ENCODE results near the gene AFAP1L2.
"Not testable (repeated sequence)": the region's sequence is repeated elsewhere in the genome, so short reads cannot be mapped to it uniquely, and the experiment has no call there.

Gene AFAP1L2

GRCh38 chr10:114359041-114359952, 45.0 kb downstream of the AFAP1L2 start:
- no peak for DNase-seq

- no peak for DNase-seq
Observed at GRCh38 chr10:114357515-114357996, 46.7 kb downstream of the AFAP1L2 start.

GRCh38 chr10:114356751-114357514, 47.4 kb downstream of the AFAP1L2 start:
- no peak for DNase-seq

- DNase-seq: no peak
Observed at GRCh38 chr10:114356126-114356525, 48.2 kb downstream of the AFAP1L2 start.

GRCh38 chr10:114353383-114353782, 50.9 kb downstream of the AFAP1L2 start:
- no peak for DNase-seq

GRCh38 chr10:114352653-114353298, 51.5 kb downstream of the AFAP1L2 start:
- no peak for DNase-seq

GRCh38 chr10:114350751-114351150, 53.6 kb downstream of the AFAP1L2 start:
- no peak for DNase-seq

- no peak for DNase-seq
Observed at GRCh38 chr10:114349522-114350215, 54.6 kb downstream of the AFAP1L2 start.

GRCh38 chr10:114349071-114349470, 55.2 kb downstream of the AFAP1L2 start:
- DNase-seq: not testable (repeated sequence)

GRCh38 chr10:114347791-114348190, 56.5 kb downstream of the AFAP1L2 start:
- no peak for DNase-seq

GRCh38 chr10:114347241-114347640, 57.1 kb downstream of the AFAP1L2 start:
- no peak for DNase-seq

- no peak for DNase-seq
Observed at GRCh38 chr10:114346176-114347031, 57.9 kb downstream of the AFAP1L2 start.

- no peak for DNase-seq
Observed at GRCh38 chr10:114345701-114346100, 58.6 kb downstream of the AFAP1L2 start.

GRCh38 chr10:114343623-114344505, 60.4 kb downstream of the AFAP1L2 start:
- DNase-seq: no peak

GRCh38 chr10:114342976-114343375, 61.3 kb downstream of the AFAP1L2 start:
- no peak for DNase-seq

- no peak for DNase-seq
Observed at GRCh38 chr10:114340816-114341215, 63.5 kb downstream of the AFAP1L2 start.

- no peak for DNase-seq
Observed at GRCh38 chr10:114337510-114338462, 66.5 kb downstream of the AFAP1L2 start.

- DNase-seq: no peak
Observed at GRCh38 chr10:114336823-114337509, 67.3 kb downstream of the AFAP1L2 start.

GRCh38 chr10:114335614-114336013, 68.7 kb downstream of the AFAP1L2 start:
- no peak for DNase-seq
